ENCODE measurements around the gene CACNA2D4. TPM values are rescaled to one million over a fixed set of nuclear protein-coding genes. Genes with fewer than 3 reads are reported as not detected.

CACNA2D4 gene
- total and polyA plus RNA-seq, 4 donors = 0.82 to 2.8 (median 1.3) TPM

GRCh38 chr12:1826401-1826800, 92.1 kb downstream of the CACNA2D4 start:
- H3K27me3 ChIP-seq (ENCODE audit: control insufficient read depth in 4 of 4, insufficient read depth in 4 of 4, low read length in 3 of 4) = peaks cover 0 to 6% (median 1%) of the 10 kb centered on the region in 4 donors
- H3K27ac ChIP-seq (ENCODE audit: low read depth in 1 of 2, low read length in 2 of 2) = no peak overlapping the region
- H3K4me1 ChIP-seq (ENCODE audit: control insufficient read depth in 4 of 4, insufficient read depth in 4 of 4, low read length in 3 of 4) = no peaks in the 10 kb centered on the region
- 86% methylated on average over 15 of the region's 15 CpGs for WGBS
- H3K9ac ChIP-seq (ENCODE audit: low read depth in 1 of 2, low read length in 2 of 2) = no peak overlapping the region
- no peaks in the 10 kb centered on the region for H3K36me3 ChIP-seq (ENCODE audit: control insufficient read depth in 4 of 4, insufficient read depth in 3 of 4, low read depth in 1 of 4, low read length in 3 of 4)
- no peak for DNase-seq (ENCODE audit: low spot score)
- H3K9me3 ChIP-seq (ENCODE audit: control insufficient read depth in 4 of 4, low read length in 3 of 4) = no peaks in the 10 kb centered on the region
- TF ChIP-seq SP1 (IDR thresholded peaks at IDR 0.05) (no peak), EGR1 (IDR thresholded peaks at IDR 0.05; ENCODE audit: low read depth in 2 of 2) (no peak), YY1 (IDR thresholded peaks at IDR 0.05) (no peak), REST (IDR thresholded peaks at IDR 0.05) (no peak), ATF3 (IDR thresholded peaks at IDR 0.05) (no peak), MAX (IDR thresholded peaks at IDR 0.05) (no peak), GABPA (IDR thresholded peaks at IDR 0.05 in 1 of 2, conservative IDR thresholded peaks at IDR 0.05 in 1 of 2) (no peak), RAD21 (IDR thresholded peaks at IDR 0.05) (no peak), FOXA1 (IDR thresholded peaks at IDR 0.05) (no peak), HNF4A (conservative IDR thresholded peaks at IDR 0.05) (no peak), HNF4G (IDR thresholded peaks at IDR 0.05) (no peak), RXRA (IDR thresholded peaks at IDR 0.05) (no peak), ZBTB33 (IDR thresholded peaks at IDR 0.05) (no peak), TAF1 (conservative IDR thresholded peaks at IDR 0.05) (no peak), NR2F2 (IDR thresholded peaks at IDR 0.05) (no peak), FOXA2 (IDR thresholded peaks at IDR 0.05) (no peak), CTCF (IDR thresholded peaks at IDR 0.05; ENCODE audit: low read depth, low read length, missing input control) (no peak), JUND (IDR thresholded peaks at IDR 0.05) (no peak)
- H3K4me3 ChIP-seq (ENCODE audit: low read depth in 1 of 3, low read length in 3 of 3) = no peak overlapping the region
